Loucy (cell line): ENCODE data around the gene CHD6.

Source experiments
- H2AFZ ChIP-seq: fragments of 200-600 bp; sonication (generic); 2 replicates; pipeline ENCODE4 v1.6.0; 2016; ENCODE audit warnings: antibody characterized with exemption, mild to moderate bottlenecking, low read length, moderate library complexity
- H3F3A ChIP-seq: fragments of 200-600 bp; 2 replicates; pipeline ENCODE4 v1.6.0; 2016; ENCODE audit warnings: antibody characterized with exemption, low read depth, mild to moderate bottlenecking
- H3K27me3 ChIP-seq: fragments of 200-600 bp; sonication (generic); 2 replicates; pipeline ENCODE4 v1.6.1; 2014; ENCODE audit warnings: low read length, mild to moderate bottlenecking; ENCODE audit not compliant: insufficient read depth, poor library complexity, severe bottlenecking
- H3K36me3 ChIP-seq: fragments of 200-600 bp; sonication (generic); 2 replicates; pipeline ENCODE4 v1.6.1; 2016; ENCODE audit warnings: low read length; ENCODE audit not compliant: insufficient read depth
- H3K4me1 ChIP-seq: fragments of 200-600 bp; sonication (generic); 2 replicates; pipeline ENCODE4 v1.5.1; 2014; ENCODE audit warnings: low read length, mild to moderate bottlenecking; ENCODE audit not compliant: insufficient read depth, poor library complexity, severe bottlenecking
- H3K4me2 ChIP-seq: fragments of 200-600 bp; sonication (generic); 2 replicates; pipeline ENCODE4 v1.6.0; 2014; ENCODE audit warnings: antibody characterized with exemption, low read length, low read depth, mild to moderate bottlenecking; ENCODE audit not compliant: poor library complexity, severe bottlenecking
- H3K4me3 ChIP-seq: fragments of 200-600 bp; sonication (generic); 2 replicates; pipeline ENCODE4 v1.5.1; 2014; ENCODE audit warnings: low read length, mild to moderate bottlenecking, mixed read lengths; ENCODE audit not compliant: poor library complexity, severe bottlenecking
- H3K79me2 ChIP-seq: fragments of 200-600 bp; sonication (generic); 2 replicates; pipeline ENCODE4 v1.6.1; 2014; ENCODE audit warnings: low read length; ENCODE audit not compliant: insufficient read depth
- H3K9ac ChIP-seq: fragments of 200-600 bp; sonication (generic); 2 replicates; pipeline ENCODE4 v1.6.0; 2014; ENCODE audit warnings: mild to moderate bottlenecking, low read depth, low read length, moderate library complexity; ENCODE audit not compliant: poor library complexity, severe bottlenecking
- H3K9me2 ChIP-seq: fragments of 200-600 bp; sonication (generic); replicated peaks from 2 replicates; pipeline ENCODE4 v1.6.1; 2016; ENCODE audit warnings: low read depth, low read length, mixed read lengths
- H3K9me3 ChIP-seq: fragments of 200-600 bp; sonication (generic); 2 replicates; pipeline ENCODE4 v1.6.1; 2014; ENCODE audit warnings: mild to moderate bottlenecking, antibody characterized with exemption, low read length, low read depth; ENCODE audit not compliant: insufficient read depth
- H4K20me1 ChIP-seq: fragments of 200-600 bp; sonication (generic); 2 replicates; pipeline ENCODE4 v1.6.0; 2014; ENCODE audit warnings: antibody characterized with exemption, low read length, mild to moderate bottlenecking; ENCODE audit not compliant: insufficient read depth, poor library complexity, severe bottlenecking
- EZH2phosphoT487 ChIP-seq: fragments of 200-600 bp; IDR thresholded peaks from 2 replicates; pipeline ENCODE4 v1.6.1; 2018; ENCODE audit warnings: antibody characterized with exemption, mild to moderate bottlenecking, moderate library complexity, borderline replicate concordance
- TF ChIP-seq, protein P1 (sequence below): fragments of 200-600 bp; sonication (generic); conservative IDR thresholded peaks from 2 replicates; pipeline ENCODE4 v1.5.1; 2014; ENCODE audit warnings: mild to moderate bottlenecking, antibody characterized with exemption, low read length

The CHD6 gene

DNA sequence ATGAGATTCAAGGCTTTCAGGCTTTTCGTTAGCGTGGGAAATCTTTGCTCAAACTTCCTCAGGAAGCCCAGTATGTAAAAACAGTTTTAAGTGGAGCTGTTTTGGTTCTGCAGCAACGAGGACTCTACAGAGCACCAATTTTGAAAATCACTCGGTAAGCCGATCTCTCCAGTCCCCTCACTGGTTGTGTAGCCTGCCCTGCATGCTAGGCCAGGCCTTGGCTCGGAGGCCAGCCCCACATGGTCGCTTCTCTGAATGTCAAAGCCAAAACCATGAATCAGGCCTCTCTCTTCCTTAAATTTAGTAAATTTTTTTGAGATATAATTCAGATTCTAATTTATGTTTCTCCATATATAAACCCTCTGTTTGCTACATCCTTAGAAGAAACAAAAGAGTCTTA, 108.0 kb downstream of the CHD6 start:
- no peak overlapping the region for H3K9ac ChIP-seq
- H3K36me3 ChIP-seq, result peaks cover 73% of the 10 kb centered on the region; the same call in 1 of the 2 replicates
- peaks cover 10% of the 10 kb centered on the region for H3K4me1 ChIP-seq
- H3F3A ChIP-seq, result no peaks in the 10 kb centered on the region
- no peaks in the 10 kb centered on the region for H3K9me2 ChIP-seq
- no peaks in the 10 kb centered on the region for H3K9me3 ChIP-seq
- no peak overlapping the region for H3K4me3 ChIP-seq
- peaks cover 7% of the 10 kb centered on the region for H3K79me2 ChIP-seq
- H3K27me3 ChIP-seq, result no peaks in the 10 kb centered on the region
- no peak overlapping the region for H2AFZ ChIP-seq
- H4K20me1 ChIP-seq, result peaks cover 5% of the 10 kb centered on the region
- TF ChIP-seq EZH2phosphoT487, result no peak
- TF ChIP-seq, protein P1, sequence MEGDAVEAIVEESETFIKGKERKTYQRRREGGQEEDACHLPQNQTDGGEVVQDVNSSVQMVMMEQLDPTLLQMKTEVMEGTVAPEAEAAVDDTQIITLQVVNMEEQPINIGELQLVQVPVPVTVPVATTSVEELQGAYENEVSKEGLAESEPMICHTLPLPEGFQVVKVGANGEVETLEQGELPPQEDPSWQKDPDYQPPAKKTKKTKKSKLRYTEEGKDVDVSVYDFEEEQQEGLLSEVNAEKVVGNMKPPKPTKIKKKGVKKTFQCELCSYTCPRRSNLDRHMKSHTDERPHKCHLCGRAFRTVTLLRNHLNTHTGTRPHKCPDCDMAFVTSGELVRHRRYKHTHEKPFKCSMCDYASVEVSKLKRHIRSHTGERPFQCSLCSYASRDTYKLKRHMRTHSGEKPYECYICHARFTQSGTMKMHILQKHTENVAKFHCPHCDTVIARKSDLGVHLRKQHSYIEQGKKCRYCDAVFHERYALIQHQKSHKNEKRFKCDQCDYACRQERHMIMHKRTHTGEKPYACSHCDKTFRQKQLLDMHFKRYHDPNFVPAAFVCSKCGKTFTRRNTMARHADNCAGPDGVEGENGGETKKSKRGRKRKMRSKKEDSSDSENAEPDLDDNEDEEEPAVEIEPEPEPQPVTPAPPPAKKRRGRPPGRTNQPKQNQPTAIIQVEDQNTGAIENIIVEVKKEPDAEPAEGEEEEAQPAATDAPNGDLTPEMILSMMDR, result no peak
- no peak overlapping the region for H3K4me2 ChIP-seq

DNA sequence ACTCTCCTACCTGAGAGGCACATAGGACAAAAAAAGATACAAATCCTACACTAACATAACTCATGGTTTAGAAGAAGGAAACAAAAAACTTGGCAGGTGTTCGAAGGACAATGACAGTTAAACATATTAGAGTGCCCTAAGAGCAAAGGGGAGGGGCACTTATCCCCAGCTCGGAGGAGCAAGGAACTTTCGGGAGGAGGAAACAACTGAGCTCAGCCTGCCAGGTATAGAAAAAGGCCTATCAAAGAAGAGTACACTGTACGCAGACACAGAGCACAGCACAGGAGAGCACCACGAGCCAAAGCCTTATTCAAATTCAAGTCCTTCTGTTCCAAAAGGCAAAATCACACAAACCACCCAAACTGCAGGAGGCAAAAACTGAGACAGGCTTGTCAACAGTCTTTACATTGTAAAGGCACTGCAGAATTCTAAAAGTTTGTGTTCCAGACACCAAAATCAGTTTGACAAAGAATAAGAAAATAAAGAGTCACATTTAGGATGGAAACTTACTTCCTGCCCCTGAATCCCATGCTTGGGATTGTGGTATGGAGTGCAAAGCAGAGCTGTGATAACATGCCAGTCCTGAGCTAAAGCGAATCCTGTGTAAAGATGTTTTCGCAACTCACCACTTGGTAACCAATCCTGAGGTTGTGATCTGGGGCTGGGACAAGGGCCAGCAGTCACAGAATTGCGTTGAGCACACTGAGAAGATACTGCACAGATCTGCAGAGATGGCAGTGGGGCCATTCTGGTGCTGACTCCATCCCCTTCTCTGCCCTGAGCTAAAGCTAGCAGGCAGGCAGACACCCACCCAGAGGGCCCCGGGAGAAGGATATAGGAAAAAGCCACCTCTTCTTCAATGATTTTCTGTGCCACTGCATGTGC, 108.6 kb downstream of the CHD6 start:
- H3K4me2 ChIP-seq, result no peak overlapping the region
- no peaks in the 10 kb centered on the region for H3K27me3 ChIP-seq
- H3K36me3 ChIP-seq, result peaks cover 76% of the 10 kb centered on the region; the same call in 1 of the 2 replicates
- H3K9me2 ChIP-seq, result no peaks in the 10 kb centered on the region
- no peak overlapping the region for H2AFZ ChIP-seq
- peaks cover 5% of the 10 kb centered on the region for H3K79me2 ChIP-seq
- no peaks in the 10 kb centered on the region for H3F3A ChIP-seq
- peaks cover 10% of the 10 kb centered on the region for H3K4me1 ChIP-seq
- peaks cover 6% of the 10 kb centered on the region; the same call in 1 of the 2 replicates for H3K9me3 ChIP-seq
- TF ChIP-seq, protein P1, result no peak
- H3K9ac ChIP-seq, result no peak overlapping the region
- peaks cover 5% of the 10 kb centered on the region for H4K20me1 ChIP-seq
- no peak overlapping the region for H3K4me3 ChIP-seq

DNA sequence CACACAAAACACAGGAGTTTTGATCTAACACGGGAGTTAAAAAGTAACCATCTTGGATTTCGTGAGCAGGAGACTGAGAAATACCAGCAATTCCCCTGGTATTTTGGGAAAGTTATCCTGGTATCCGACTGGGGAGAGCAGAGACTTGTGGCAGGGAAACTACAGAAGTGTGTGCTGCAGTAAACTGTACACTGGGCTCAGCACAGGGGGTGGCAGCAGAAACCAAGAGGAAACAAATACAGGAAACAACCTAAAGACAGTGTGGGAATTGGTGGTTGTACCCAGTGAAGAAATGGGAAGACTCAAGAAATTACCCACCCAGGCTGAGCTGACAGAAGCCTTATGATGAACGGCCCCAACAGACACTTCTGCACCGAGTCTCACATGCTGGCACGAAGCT, 109.8 kb downstream of the CHD6 start:
- H3K4me1 ChIP-seq, result peaks cover 10% of the 10 kb centered on the region
- H2AFZ ChIP-seq, result no peak overlapping the region
- H3K4me3 ChIP-seq, result no peak overlapping the region
- peaks cover 8% of the 10 kb centered on the region; the same call in 1 of the 2 replicates for H3K9me3 ChIP-seq
- peaks cover 65% of the 10 kb centered on the region; the same call in 1 of the 2 replicates for H3K36me3 ChIP-seq
- TF ChIP-seq, protein P1, result peak; percentile 24; the same call in 1 of the 2 replicates
- no peak for TF ChIP-seq EZH2phosphoT487
- no peaks in the 10 kb centered on the region for H3K9me2 ChIP-seq
- H3K4me2 ChIP-seq, result no peak overlapping the region
- H3K27me3 ChIP-seq, result no peaks in the 10 kb centered on the region
- no peaks in the 10 kb centered on the region for H3F3A ChIP-seq
- no peak overlapping the region for H3K9ac ChIP-seq
- H3K79me2 ChIP-seq, result peaks cover 5% of the 10 kb centered on the region
- peaks cover 5% of the 10 kb centered on the region for H4K20me1 ChIP-seq
